Measurements from ENCODE around the gene SHANK3.
A peak's percentile ranks its signal among the peaks of the same experiment; 100 is the strongest.

The SHANK3 gene

GRCh38 chr22:50700387-50701075 is 27.9 kb downstream of the SHANK3 start:
- ATAC-seq = no peak

GRCh38 chr22:50701076-50701419 is 28.4 kb downstream of the SHANK3 start:
- ATAC-seq = no peak

GRCh38 chr22:50701428-50702154 is 29.0 kb downstream of the SHANK3 start:
- no peak for ATAC-seq

- ATAC-seq = peak; percentile 46 to 56
Measured at GRCh38 chr22:50702261-50702671, 29.6 kb downstream of the SHANK3 start.

GRCh38 chr22:50702821-50703725 is 30.4 kb downstream of the SHANK3 start:
- no peak for ATAC-seq

GRCh38 chr22:50703726-50704509 is 31.3 kb downstream of the SHANK3 start:
- no peak for ATAC-seq

- ATAC-seq = no peak
Measured at GRCh38 chr22:50704510-50705218, 32.0 kb downstream of the SHANK3 start.

- ATAC-seq = no peak
Measured at GRCh38 chr22:50705219-50705691, 32.6 kb downstream of the SHANK3 start.

GRCh38 chr22:50705851-50706351 is 33.3 kb downstream of the SHANK3 start:
- ATAC-seq = no peak

- ATAC-seq = no peak
Measured at GRCh38 chr22:50706481-50707125, 34.0 kb downstream of the SHANK3 start.

- ATAC-seq = no peak
Measured at GRCh38 chr22:50708474-50708873, 35.9 kb downstream of the SHANK3 start.

- no peak for ATAC-seq
Measured at GRCh38 chr22:50708996-50709395, 36.4 kb downstream of the SHANK3 start.

- ATAC-seq = no peak
Measured at GRCh38 chr22:50710221-50710620, 37.6 kb downstream of the SHANK3 start.

- no peak for ATAC-seq
Measured at GRCh38 chr22:50710886-50711285, 38.3 kb downstream of the SHANK3 start.

- no peak for ATAC-seq
Measured at GRCh38 chr22:50711446-50712340, 39.1 kb downstream of the SHANK3 start.

GRCh38 chr22:50712341-50713007 is 39.9 kb downstream of the SHANK3 start:
- no peak for ATAC-seq

GRCh38 chr22:50713008-50713385 is 40.4 kb downstream of the SHANK3 start:
- no peak for ATAC-seq

GRCh38 chr22:50713571-50714056 is 41.0 kb downstream of the SHANK3 start:
- ATAC-seq = no peak

GRCh38 chr22:50714150-50714549 is 41.5 kb downstream of the SHANK3 start:
- no peak for ATAC-seq

Measured in activated CD4-positive, CD25-positive, alpha-beta regulatory T cell treated with anti-CD3 and anti-CD28 coated beads, Interleukin-2, amount 50 U/mL, for 24 hours (primary cell).